Endothelial cell of hepatic sinusoid (primary cell): ENCODE results near the gene ANKMY2.

Experiments used
- in situ Hi-C: cut with HindIII; loops from 2 replicates; pipeline ENCODE4 v1.10.0; 2017; ENCODE audit warnings: low sequenced_read_pairs

The ANKMY2 gene

GRCh38 chr7:16586081-16586874 is 59.3 kb downstream of the ANKMY2 start:
- in situ Hi-C loops: no loop called here

DNA sequence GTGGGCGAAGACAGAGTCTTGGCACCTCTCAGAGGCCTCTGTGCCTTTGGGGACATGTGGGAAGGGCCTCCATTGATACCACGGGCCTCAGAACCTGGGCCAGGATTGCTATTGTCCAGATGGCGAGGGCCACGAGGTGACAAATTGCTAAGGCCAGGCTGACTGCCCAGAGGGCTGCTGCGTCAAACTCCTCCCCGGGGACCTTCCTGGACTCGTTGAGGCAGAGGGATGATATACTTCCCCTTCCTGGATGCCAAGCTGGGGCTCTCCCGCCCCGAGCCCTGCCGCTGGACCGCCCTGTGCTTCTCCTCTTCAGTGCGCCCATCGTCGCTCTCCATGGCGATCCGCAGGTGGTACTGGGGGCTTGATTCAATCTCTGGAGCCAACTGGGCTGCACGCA is 60.0 kb downstream of the ANKMY2 start:
- in situ Hi-C loops: no loop called here

DNA sequence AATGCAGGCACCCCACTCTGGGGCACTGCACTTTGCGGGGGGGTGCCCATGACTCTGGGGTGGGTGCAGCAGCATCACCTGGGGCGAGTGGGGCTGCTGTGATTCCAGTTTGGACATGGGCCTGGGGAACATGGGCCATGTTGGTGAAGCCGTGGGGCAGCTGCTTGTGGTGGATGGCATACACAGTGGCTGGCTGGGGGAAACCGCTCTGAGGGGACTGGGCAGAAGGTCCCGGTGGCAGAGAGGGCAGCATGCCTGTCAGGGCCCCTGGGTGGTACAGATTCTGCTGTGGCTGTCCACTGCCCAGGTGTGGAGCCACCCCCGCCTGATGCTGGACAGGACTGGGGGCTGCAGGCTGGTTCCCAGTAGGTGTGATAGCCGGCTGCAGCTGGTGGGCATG is 61.7 kb downstream of the ANKMY2 start:
- in situ Hi-C loops: no loop called here

- in situ Hi-C loops: no loop called here
Observed at GRCh38 chr7:16581286-16581685, 64.3 kb downstream of the ANKMY2 start.

DNA sequence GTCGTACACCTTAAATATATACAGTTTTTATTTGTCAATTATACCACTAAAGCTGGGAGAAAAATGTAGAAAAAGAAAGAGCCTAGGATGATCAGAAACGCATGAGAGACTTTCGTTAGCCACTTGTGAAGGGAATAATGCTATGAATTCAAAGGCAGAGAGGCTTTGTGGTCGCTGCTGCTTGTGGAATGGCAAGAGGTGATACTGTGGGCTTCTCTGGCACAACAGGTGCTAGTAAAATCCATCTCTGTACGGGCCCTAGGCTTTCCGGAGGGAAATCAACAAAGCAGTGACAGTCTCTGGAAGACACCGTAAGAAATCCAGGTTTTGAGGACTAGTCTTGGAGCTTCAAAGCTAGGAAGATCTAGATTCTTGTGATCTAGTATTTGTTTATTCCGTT is 66.3 kb downstream of the ANKMY2 start:
- in situ Hi-C loops: no loop called here

DNA sequence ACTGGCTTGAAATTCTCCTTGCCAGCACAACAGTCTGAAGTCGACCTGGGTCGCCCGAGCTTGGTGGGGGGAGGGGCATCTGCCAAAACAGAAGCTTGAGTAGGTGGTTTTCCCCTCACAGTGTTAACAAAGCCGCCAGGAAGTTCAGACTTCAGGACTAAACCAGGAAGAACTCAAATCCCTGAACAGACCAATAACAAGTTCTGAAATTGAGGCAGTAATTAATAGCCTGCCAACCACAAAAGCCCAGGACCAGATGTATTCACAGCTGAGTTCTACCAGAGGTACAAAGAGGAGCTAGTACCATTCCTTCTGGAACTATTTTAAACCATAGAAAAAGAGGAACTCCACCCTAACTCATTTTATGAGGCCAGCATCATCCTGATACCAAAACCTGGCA is 73.6 kb downstream of the ANKMY2 start:
- in situ Hi-C loops: loop anchor here (25.0 kb wide), 1 partner anchor 435 kb away; no protein-coding TSS in a partner anchor

- in situ Hi-C loops: loop anchor here (25.0 kb wide), 1 partner anchor 428 kb away; no protein-coding TSS in a partner anchor
Observed at GRCh38 chr7:16564909-16565426, 80.6 kb downstream of the ANKMY2 start.

DNA sequence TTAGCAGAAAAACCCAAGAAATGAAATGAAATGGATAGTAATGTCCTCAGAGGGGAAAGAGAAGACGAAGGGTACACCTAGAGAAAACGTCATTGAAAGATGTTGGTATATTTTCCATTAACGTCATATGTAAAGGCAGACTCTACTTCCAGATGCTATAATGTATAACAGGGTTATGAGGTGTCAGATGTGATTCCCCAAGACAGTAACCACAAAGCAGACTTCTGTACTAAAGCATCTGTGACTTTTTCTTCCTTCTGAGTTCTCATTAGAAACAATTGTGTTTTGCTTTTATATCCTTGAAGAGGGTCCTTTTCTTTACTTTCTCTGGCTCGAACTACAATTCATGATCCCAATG is 81.6 kb downstream of the ANKMY2 start:
- in situ Hi-C loops: loop anchor here (25.0 kb wide), 1 partner anchor 427 kb away; no protein-coding TSS in a partner anchor

DNA sequence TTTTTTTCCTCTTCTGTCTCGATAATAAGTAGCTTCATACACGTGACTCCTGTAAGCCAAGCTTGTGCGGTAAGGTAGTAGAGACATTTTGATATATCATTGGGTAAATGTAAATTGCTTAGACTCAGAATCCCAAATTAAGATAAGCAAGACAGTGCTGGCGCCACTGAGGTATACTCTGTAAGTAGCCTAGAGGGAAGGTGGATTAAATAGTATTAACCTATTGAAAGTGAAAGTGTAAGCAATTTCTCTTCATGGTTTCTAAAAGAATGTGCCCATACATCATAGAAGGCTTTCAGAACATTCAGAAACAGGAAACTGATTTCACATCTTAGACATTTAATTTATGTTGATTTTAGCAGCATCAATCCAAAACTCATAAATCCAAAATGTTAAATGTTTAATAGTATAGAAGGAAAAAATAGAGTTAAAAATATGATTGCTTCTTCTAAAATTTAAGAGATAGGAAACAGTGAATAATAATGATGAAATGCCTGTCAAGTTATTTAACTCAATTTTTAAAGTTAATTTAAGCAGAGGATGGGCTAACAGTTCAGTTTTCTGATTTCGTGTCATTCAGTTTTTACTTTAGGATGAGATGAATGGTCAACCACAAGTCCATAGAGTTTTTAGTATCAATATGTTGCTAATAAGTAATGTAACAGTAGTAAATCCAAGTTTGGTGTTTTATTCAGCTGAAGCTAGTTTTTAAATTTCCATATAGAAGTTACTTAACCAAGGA is 82.1 kb downstream of the ANKMY2 start:
- in situ Hi-C loops: loop anchor here (25.0 kb wide), 1 partner anchor 426 kb away; no protein-coding TSS in a partner anchor

DNA sequence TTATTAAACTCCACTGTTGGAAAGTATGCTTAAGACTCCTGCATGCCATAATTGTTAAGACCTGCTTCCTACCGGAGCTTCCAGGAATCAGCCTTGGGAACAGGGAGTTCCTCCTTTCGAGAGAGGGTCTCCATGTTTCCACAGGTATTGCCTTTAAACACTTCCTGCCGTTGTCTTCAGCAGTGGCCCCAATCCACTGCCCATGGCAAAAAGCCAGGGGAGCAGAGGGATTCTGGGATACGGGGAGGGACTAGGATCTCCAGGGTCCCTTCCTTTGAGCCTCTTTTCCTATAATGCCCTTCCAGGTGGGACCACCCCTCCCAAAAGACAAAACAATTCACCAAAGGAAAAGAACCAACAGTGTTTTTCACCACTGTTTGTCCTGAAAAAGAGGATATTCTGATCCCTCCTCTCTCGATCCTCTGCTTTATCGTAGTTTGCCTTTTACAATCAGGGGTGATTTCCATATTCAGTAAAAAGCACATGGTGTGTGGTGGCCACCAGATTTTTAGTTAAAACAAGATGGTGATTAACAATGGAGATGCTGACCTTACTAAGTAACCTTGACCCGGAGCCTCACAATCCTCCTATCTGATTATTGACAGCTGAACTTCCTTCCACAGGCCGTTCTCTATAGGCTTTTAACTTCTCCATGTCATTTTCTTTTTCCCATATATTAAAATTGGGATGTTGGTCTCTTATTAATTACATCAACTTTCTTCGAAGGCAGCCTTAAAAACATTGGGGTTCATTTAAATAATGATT is 82.9 kb downstream of the ANKMY2 start:
- in situ Hi-C loops: loop anchor here (25.0 kb wide), 1 partner anchor 425 kb away; no protein-coding TSS in a partner anchor

GRCh38 chr7:16561943-16562342 is 83.6 kb downstream of the ANKMY2 start:
- in situ Hi-C loops: loop anchor here (25.0 kb wide), 1 partner anchor 425 kb away; no protein-coding TSS in a partner anchor

DNA sequence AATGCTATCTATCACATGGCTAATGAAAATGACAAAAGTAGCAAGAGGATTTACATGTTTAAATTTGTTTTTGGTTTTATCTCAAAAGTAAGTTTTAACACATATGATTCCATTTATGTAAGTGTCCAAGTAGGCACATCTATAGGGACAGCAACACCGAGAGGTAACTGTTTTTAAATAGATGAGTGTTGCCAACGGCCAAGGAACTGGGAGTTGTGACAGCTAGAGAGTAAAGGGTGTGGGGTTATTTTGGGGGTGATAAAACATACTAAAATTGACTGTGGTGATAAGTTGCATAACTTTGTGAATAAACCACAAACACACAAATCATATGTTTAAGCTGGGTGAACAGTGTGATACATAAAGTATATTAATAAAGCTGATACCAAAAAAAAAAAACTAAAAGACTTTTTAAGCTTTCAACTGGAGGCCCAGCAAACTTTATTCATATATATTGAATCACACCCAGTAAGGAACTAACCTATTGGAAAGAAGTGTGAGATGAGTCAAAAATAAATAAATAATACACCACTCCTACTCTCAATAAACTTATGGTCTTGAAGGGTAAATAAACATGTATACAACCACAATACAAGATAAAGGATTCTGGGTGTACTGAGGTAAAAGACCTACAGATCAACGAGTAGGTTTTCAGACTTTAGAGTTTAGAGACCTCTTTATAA is 85.9 kb downstream of the ANKMY2 start:
- in situ Hi-C loops: loop anchor here (25.0 kb wide), 1 partner anchor 422 kb away; no protein-coding TSS in a partner anchor

GRCh38 chr7:16558761-16559302 is 86.7 kb downstream of the ANKMY2 start:
- in situ Hi-C loops: loop anchor here (25.0 kb wide), 1 partner anchor 422 kb away; no protein-coding TSS in a partner anchor

- in situ Hi-C loops: loop anchor here (25.0 kb wide), 1 partner anchor 419 kb away; no protein-coding TSS in a partner anchor
Observed at GRCh38 chr7:16556359-16556758, 89.2 kb downstream of the ANKMY2 start.

DNA sequence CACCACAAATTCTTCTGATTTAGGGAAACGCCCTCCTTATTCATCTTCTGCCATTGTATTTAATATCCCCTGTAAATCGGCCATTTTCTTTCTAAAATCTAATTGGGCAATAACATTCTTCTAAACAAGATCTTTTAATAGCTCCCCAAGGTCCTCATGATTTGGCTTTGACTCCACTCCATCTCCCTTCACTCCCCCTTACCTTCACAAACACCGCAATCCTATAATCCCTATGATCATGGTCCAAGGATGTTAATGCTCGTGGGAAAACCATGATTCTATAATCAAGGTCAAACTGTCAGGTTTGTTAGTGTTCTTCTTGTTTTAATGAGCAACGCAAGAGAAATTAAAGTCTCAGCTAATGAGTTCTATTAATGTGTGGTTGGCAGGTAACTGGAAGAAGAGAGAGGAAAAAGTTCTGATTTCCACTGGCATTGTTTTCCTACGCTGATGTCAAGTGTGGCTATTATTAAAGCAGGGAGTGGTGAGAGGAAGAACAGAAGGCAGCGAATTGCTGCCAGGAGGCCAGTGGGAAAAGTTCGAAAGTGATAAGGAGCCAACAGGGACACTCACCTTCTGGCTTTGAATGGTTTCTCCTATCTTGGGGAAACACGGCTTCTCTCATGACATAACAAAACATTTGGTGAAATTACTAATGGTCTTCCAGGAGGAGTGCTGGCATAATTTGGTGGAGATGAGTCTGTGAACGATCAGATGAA is 90.9 kb downstream of the ANKMY2 start:
- in situ Hi-C loops: loop anchor here (25.0 kb wide), 1 partner anchor 417 kb away; no protein-coding TSS in a partner anchor

DNA sequence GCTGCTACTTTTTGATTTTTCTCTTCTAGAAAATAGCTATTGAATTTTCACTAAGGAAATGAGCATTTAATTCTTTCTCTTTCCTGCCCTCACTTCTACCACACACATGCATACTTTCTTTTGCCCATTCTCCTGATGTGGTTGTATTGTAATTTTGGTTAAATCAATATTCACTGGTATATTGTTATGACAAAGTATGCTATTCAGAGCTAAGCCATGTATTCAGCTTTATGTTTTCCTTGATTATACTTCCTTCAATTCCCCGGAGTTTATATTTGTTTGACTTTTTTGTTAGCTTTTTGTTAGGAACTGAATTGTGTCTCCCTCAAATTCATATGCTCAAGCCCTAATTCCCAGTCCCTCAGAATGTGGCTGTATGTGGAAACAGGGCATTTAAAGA is 94.9 kb downstream of the ANKMY2 start:
- in situ Hi-C loops: loop anchor here (25.0 kb wide), 1 partner anchor 413 kb away; no protein-coding TSS in a partner anchor
